Uterus (tissue), 4 donors: ENCODE results near the gene TYSND1. TPM values are rescaled to one million over a fixed set of nuclear protein-coding genes. Genes with fewer than 3 reads are reported as not detected.
A peak's percentile ranks its signal among the peaks of the same experiment; 100 is the strongest.

Experiments used
- DNase-seq, 2 donors: peaks; one replicate each; pipeline ENCODE4 v3.0.0-alpha.2; 2019 to 2020
- H3K27ac ChIP-seq, 2 donors: fragments of 200-600 bp; sonication (generic); 1 replicate in 1 of 2; 2 replicates in 1 of 2; pipeline ENCODE4 v1.5.1; 2016 to 2018
- H3K27me3 ChIP-seq, 2 donors: fragments of 200-600 bp; sonication (generic); one replicate each; pipeline ENCODE4 v1.5.1; 2018 to 2019; ENCODE audit warnings: control low read depth in 1 of 2
- H3K36me3 ChIP-seq, 2 donors: fragments of 200-600 bp; sonication (generic); one replicate each; pipeline ENCODE4 v1.5.1; 2019; ENCODE audit warnings: control low read depth in 1 of 2
- H3K4me1 ChIP-seq, 2 donors: fragments of 200-600 bp; sonication (generic); one replicate each; pipeline ENCODE4 v1.5.1; 2018 to 2019; ENCODE audit warnings: control low read depth in 1 of 2
- H3K4me3 ChIP-seq, 2 donors: fragments of 200-600 bp; sonication (generic); 1 replicate in 1 of 2; 2 replicates in 1 of 2; pipeline ENCODE4 v1.5.1; 2018 to 2019; ENCODE audit warnings: mild to moderate bottlenecking in 1 of 2
- H3K9me3 ChIP-seq, 2 donors: fragments of 200-600 bp; sonication (generic); one replicate each; pipeline ENCODE4 v1.5.1; 2019; ENCODE audit warnings: control low read depth in 1 of 2
- POLR2A ChIP-seq, 2 donors: fragments of 450-650 bp; IDR thresholded peaks; one replicate each; pipeline ENCODE4 v1.6.1; 2016; ENCODE audit warnings: antibody characterized with exemption in 2 of 2, mild to moderate bottlenecking in 1 of 2, moderate library complexity in 1 of 2
- intact Hi-C: fragments of 100-400 bp; cut with DNase I; formaldehyde crosslinking; loops from one replicate; pipeline ENCODE4 v1.15.1; 2023; ENCODE audit warnings: low total_unique reads
- total RNA-seq, 4 donors: library from RNA; depleted of rRNA in 3 of 4; stranded (reverse); fragments of >200 nt in 3 of 4; gene quantifications; one replicate each; pipeline versions ENCODE4 v1.1.0 to v1.2.4, GENCODE V29; 2014 to 2023
- TF ChIP-seq, protein P1 (sequence below), 4 experiments: fragments of 200-600 bp in 2 of 4; fragments of 450-650 bp in 2 of 4; sonication (generic) in 2 of 4; IDR thresholded peaks; one replicate each; pipeline ENCODE4 v1.5.1; 2016 to 2019; ENCODE audit warnings: antibody characterized with exemption in 4 of 4, mild to moderate bottlenecking in 2 of 4, moderate library complexity in 1 of 4
- donor health status: DM: yes; HTN: yes; CAD: no.

Gene TYSND1, protein sequence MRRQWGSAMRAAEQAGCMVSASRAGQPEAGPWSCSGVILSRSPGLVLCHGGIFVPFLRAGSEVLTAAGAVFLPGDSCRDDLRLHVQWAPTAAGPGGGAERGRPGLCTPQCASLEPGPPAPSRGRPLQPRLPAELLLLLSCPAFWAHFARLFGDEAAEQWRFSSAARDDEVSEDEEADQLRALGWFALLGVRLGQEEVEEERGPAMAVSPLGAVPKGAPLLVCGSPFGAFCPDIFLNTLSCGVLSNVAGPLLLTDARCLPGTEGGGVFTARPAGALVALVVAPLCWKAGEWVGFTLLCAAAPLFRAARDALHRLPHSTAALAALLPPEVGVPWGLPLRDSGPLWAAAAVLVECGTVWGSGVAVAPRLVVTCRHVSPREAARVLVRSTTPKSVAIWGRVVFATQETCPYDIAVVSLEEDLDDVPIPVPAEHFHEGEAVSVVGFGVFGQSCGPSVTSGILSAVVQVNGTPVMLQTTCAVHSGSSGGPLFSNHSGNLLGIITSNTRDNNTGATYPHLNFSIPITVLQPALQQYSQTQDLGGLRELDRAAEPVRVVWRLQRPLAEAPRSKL
- 10 to 100 TPM in 3 of 4 donors, 1 to 10 TPM in 1; 5.4 to 15.9 (median 12.7) TPM for total RNA-seq

DNA sequence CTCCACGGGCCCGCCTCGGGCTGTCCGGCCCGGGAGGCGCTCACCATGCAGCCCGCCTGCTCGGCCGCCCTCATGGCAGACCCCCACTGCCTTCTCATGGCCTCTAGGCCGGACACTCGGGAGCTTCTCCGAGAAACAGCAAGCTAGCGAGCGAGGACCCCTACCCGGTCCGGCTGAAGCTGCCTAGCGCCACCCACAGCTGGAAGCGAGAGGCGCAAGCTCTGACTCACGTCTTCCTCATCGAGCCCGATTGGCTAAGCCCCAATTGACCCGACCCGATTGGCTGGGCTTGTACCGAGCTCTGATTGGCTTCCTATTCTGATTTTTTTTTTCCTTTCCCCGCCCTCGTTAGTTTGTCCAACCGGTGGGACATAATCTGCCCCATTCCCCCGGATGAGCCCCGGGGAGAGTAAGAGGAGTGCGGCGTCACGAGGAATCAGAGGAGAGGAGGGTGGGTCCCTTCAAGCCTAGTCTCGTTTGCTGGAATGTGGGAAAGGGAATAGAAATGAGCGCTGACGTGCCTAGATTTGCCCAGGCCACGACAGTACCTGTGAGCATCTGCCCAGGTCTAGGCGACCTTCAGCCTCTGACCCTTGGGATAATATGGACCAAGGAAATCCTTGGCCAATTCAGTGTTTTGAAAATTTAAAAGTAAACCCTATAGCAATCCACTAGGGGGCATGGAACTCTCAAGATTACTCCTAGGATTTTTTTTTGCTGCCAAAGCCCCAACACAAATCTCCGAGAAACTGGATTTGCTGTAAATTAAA is at the start of gene TYSND1:
TYSND1 (minus strand) TSS at position 212 of the 770 bp plus-strand sequence; CDS start at position 98, 114 bp downstream.
- H3K27ac ChIP-seq = peak within 1 kb of the TSS; percentile 84 to 94
- H3K4me1 ChIP-seq = no peaks in the 10 kb centered on the region
- intact Hi-C loops = no loop called here
- DNase-seq = peak; percentile 98
- H3K9me3 ChIP-seq = no peaks in the 10 kb centered on the region
- H3K27me3 ChIP-seq = no peaks in the 10 kb centered on the region
- peak within 1 kb of the TSS; percentile 61 to 67 for H3K4me3 ChIP-seq
- H3K36me3 ChIP-seq = no peaks in the 10 kb centered on the region
- TF ChIP-seq, protein P1, sequence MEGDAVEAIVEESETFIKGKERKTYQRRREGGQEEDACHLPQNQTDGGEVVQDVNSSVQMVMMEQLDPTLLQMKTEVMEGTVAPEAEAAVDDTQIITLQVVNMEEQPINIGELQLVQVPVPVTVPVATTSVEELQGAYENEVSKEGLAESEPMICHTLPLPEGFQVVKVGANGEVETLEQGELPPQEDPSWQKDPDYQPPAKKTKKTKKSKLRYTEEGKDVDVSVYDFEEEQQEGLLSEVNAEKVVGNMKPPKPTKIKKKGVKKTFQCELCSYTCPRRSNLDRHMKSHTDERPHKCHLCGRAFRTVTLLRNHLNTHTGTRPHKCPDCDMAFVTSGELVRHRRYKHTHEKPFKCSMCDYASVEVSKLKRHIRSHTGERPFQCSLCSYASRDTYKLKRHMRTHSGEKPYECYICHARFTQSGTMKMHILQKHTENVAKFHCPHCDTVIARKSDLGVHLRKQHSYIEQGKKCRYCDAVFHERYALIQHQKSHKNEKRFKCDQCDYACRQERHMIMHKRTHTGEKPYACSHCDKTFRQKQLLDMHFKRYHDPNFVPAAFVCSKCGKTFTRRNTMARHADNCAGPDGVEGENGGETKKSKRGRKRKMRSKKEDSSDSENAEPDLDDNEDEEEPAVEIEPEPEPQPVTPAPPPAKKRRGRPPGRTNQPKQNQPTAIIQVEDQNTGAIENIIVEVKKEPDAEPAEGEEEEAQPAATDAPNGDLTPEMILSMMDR (IDR thresholded peaks at IDR 0.05) = peak; percentile 60 to 84 (median 82)
- TF ChIP-seq POLR2A (IDR thresholded peaks at IDR 0.05) = peak; percentile 79 to 85

DNA sequence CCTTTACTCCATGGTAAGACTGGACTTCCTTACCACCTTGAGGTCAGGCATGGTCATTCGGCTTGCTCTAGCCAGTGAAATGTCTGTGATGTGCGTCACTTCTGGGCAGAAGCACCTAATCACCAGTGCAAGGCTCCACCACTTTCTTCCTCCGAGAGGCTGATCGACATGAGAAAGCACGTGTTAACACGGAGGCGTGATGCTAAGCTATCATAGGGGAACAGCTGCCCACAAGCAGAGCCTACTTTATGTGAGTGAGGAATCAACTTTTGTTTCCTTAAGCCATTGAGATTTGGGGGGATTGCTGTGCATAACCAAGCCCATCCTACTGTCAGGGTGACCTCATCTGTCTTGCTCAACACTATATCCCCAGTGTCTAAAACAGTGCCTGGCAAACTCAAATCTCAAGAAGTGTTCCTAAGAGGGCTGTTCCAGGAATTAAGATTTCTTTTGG is 46.9 kb upstream of the TYSND1 start:
- DNase-seq = no peak
- intact Hi-C loops = no loop called here
- TF ChIP-seq POLR2A (IDR thresholded peaks at IDR 0.05) = no peak
- TF ChIP-seq, protein P1 (IDR thresholded peaks at IDR 0.05) = no peak
- peaks cover 0 to 2% of the 10 kb centered on the region in 2 donors for H3K9me3 ChIP-seq
- no peak overlapping the region for H3K4me3 ChIP-seq
- H3K27ac ChIP-seq = no peak overlapping the region
- H3K4me1 ChIP-seq = no peaks in the 10 kb centered on the region
- H3K27me3 ChIP-seq = no peaks in the 10 kb centered on the region
- no peaks in the 10 kb centered on the region for H3K36me3 ChIP-seq

DNA sequence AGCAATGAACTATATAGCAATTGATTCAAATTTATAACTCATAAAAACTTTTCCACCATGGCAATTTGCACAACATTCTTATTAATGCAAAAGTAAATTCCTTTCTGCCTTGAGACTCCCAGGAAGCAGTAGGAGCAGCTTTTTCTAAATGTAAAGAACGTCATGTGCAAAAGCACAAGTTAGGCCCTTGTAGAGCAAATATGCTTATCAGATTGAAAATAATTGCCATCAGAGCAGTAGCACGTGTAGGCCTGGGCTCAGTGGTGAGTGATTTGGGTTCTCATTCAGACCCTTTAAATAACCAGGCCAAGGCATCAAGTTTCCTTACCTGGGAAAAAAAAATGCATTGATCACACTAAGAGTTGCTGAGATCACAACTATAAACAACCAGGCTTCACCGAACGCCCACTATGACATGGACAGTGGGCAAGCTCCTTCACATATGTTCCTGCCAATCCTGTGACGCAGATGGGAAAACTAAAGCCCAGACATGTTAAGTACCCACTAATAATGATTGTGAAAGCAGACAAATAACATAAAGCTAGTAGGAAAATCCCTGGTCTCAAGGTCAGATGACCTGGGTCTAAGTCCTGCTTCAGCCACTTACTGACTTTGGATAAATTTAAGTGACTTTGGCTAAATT is 45.9 kb upstream of the TYSND1 start:
- no peak for DNase-seq
- Histone ChIP-seq H3K27me3 (no peaks in the 10 kb centered on the region), H3K27ac (peak overlapping the region in 1 of 2 donors; percentile 28), H3K36me3 (no peaks in the 10 kb centered on the region), H3K4me1 (no peaks in the 10 kb centered on the region), H3K9me3 (no peaks in the 10 kb centered on the region), H3K4me3 (no peak overlapping the region)
- intact Hi-C loops = no loop called here
- TF ChIP-seq, protein P1 (IDR thresholded peaks at IDR 0.05) = no peak
- no peak for TF ChIP-seq POLR2A (IDR thresholded peaks at IDR 0.05)

DNA sequence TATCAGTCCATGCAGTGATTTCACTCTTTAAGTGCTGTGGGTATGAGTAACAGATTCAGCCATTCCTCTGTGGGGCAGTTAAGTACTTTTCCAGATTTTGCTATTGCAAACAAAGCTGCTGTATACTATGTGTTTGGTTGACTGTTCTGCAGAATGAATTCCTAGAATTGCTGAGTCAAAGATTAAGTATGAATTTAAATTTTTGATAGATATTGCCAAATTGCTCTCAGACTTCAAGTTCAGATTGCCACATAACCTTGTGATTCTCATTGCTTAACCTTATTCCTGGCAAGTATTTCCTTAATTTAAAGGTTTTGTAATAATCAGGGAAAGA is 45.4 kb upstream of the TYSND1 start:
- Histone ChIP-seq H3K27ac (no peak overlapping the region), H3K36me3 (no peaks in the 10 kb centered on the region), H3K9me3 (no peaks in the 10 kb centered on the region), H3K27me3 (no peaks in the 10 kb centered on the region), H3K4me3 (no peak overlapping the region), H3K4me1 (no peaks in the 10 kb centered on the region)
- TF ChIP-seq, protein P1 (IDR thresholded peaks at IDR 0.05) = no peak
- no peak for TF ChIP-seq POLR2A (IDR thresholded peaks at IDR 0.05)
- DNase-seq = no peak
- intact Hi-C loops = no loop called here
